BJ (cell line): ENCODE results near the gene EFCAB10. TPM values are rescaled to one million over a fixed set of nuclear protein-coding genes. Genes with fewer than 3 reads are reported as not detected.

Source experiments
- CTCF ChIA-PET: fragments of 350-600 bp; formaldehyde crosslinking; extraction: SDS; loops from one replicate; lab custom pipeline; 2021; ENCODE audit warnings: antibody characterized with exemption, inconsistent platforms; lab: Yijun Ruan, JAX
- POLR2A ChIA-PET: fragments of 300-600 bp; sonication (Branson Sonifier 250); formaldehyde crosslinking; extraction: SDS; loops from one replicate; lab custom pipeline; 2021; ENCODE audit warnings: antibody characterized with exemption; lab: Charles Lee
- DNase-seq: peaks from one replicate; pipeline ENCODE4 v3.0.0-alpha.2; 2011; ENCODE audit warnings: low read depth
- H3K27me3 ChIP-seq: 2 replicates; pipeline ENCODE4 v1.6.0; 2011; ENCODE audit warnings: low read length; ENCODE audit not compliant: control insufficient read depth, insufficient read depth
- H3K36me3 ChIP-seq: 2 replicates; pipeline ENCODE4 v1.5.1; 2011; ENCODE audit warnings: low read length; ENCODE audit not compliant: control insufficient read depth, insufficient read depth
- H3K4me3 ChIP-seq: 2 replicates; pipeline ENCODE4 v1.5.1; 2011; ENCODE audit warnings: low read depth, mild to moderate bottlenecking, control low read depth, low read length
- polyA plus RNA-seq: library from polyadenylated mRNA; depleted of rRNA; stranded (reverse); fragments of >200 nt; gene quantifications from 2 replicates; pipeline ENCODE4 v1.2.3, GENCODE V29; 2011
- TF ChIP-seq, protein P1 (sequence below): IDR thresholded peaks from 2 replicates; pipeline ENCODE4 v1.5.1; 2011; ENCODE audit warnings: low read depth, mild to moderate bottlenecking, control low read depth, inconsistent platforms, low read length, moderate library complexity; ENCODE audit not compliant: insufficient read depth

Gene EFCAB10
- polyA plus RNA-seq, 1 experiment = not detected

- no peaks in the 10 kb centered on the region for H3K27me3 ChIP-seq
- TF ChIP-seq, protein P1, sequence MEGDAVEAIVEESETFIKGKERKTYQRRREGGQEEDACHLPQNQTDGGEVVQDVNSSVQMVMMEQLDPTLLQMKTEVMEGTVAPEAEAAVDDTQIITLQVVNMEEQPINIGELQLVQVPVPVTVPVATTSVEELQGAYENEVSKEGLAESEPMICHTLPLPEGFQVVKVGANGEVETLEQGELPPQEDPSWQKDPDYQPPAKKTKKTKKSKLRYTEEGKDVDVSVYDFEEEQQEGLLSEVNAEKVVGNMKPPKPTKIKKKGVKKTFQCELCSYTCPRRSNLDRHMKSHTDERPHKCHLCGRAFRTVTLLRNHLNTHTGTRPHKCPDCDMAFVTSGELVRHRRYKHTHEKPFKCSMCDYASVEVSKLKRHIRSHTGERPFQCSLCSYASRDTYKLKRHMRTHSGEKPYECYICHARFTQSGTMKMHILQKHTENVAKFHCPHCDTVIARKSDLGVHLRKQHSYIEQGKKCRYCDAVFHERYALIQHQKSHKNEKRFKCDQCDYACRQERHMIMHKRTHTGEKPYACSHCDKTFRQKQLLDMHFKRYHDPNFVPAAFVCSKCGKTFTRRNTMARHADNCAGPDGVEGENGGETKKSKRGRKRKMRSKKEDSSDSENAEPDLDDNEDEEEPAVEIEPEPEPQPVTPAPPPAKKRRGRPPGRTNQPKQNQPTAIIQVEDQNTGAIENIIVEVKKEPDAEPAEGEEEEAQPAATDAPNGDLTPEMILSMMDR = no peak
- DNase-seq = no peak
- POLR2A ChIA-PET = no interaction called here
- H3K4me3 ChIP-seq = no peak overlapping the region
- CTCF ChIA-PET = no interaction called here
- H3K36me3 ChIP-seq = peaks cover 1% of the 10 kb centered on the region; the same call in 1 of the 2 replicates
Measured at GRCh38 chr7:105614341-105614840, 33.1 kb upstream of the EFCAB10 start.

- H3K27me3 ChIP-seq = no peaks in the 10 kb centered on the region
- ChIA-PET CTCF (interaction anchor here (0.5 kb wide), 1 partner anchor 238 kb away, joined by 3 read pairs; no protein-coding TSS in a partner anchor), POLR2A (interaction anchor here (0.6 kb wide), 1 partner anchor 887 kb away, joined by 7 read pairs; no protein-coding TSS in a partner anchor)
- H3K36me3 ChIP-seq = peaks cover 1% of the 10 kb centered on the region; the same call in 1 of the 2 replicates
- no peak for DNase-seq
- H3K4me3 ChIP-seq = no peak overlapping the region
- TF ChIP-seq, protein P1 = no peak
Measured at GRCh38 chr7:105613611-105614330, 32.5 kb upstream of the EFCAB10 start.

GRCh38 chr7:105612806-105613205 is 31.5 kb upstream of the EFCAB10 start:
- H3K27me3 ChIP-seq = no peaks in the 10 kb centered on the region
- no peak for DNase-seq
- TF ChIP-seq, protein P1 = no peak
- peaks cover 1% of the 10 kb centered on the region; the same call in 1 of the 2 replicates for H3K36me3 ChIP-seq
- ChIA-PET POLR2A (interaction anchor here (0.6 kb wide), 1 partner anchor 888 kb away, joined by 7 read pairs; no protein-coding TSS in a partner anchor), CTCF (no interaction called here)
- no peak overlapping the region for H3K4me3 ChIP-seq

DNA sequence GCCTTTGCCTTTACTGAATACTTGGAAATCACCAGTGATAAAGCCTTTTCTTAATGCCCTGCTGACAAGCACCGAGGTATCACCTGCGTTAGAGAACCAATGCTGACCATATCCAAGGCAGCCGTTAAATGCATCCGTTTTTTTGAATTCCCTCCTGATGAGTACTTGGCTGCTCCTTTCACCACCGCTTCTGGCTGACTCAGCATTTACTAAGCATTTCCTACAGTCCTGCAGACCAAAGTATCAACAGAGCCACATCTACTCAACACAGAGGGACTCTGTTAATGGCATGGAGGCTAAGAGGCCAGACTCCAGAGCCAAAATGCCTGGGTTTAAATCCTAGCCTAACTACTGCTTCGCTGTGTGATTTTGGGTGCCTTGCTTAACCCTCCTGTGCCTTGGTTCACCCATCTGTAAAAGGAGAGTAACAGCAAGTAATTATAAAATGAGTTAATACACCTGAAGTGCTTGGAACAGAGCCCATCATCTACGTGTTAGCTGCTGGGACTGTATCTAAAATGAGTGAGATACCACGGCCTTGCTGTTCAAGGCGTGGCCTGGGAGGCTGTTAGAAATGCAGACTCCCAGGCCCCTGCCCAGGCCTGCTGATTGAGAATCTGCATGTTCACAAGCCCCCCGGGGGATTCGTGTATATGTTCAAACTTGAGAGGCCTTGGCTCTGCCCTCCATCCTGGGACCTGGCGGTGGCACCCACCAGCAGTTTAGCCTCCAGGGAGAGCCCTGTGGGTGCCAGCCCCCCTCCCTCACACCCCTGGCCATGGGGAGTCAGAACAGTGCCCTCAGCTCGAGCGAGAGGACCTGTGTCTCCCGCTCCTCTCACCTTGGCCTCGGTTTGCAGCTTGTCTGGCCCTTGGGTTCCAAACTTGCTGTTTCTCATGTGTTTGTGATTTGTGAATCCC is 30.8 kb upstream of the EFCAB10 start:
- TF ChIP-seq, protein P1 = no peak
- CTCF ChIA-PET = no interaction called here
- POLR2A ChIA-PET = no interaction called here
- H3K36me3 ChIP-seq = peaks cover 1% of the 10 kb centered on the region; the same call in 1 of the 2 replicates
- no peak for DNase-seq
- no peaks in the 10 kb centered on the region for H3K27me3 ChIP-seq
- no peak overlapping the region for H3K4me3 ChIP-seq
